GM18499 (cell line): ENCODE results near the gene RCOR2.
A peak's percentile ranks its signal among the peaks of the same experiment; 100 is the strongest.
"Not testable (repeated sequence)": the region's sequence is repeated elsewhere in the genome, so short reads cannot be mapped to it uniquely, and the experiment has no call there.

Experiments used
- ATAC-seq: cut with Tn5 transposase; IDR thresholded peaks from one replicate; pipeline ENCODE4 v1.9.1; 2021; ENCODE audit warnings: moderate number of reproducible peaks; ENCODE audit not compliant: insufficient read depth, unreplicated experiment

RCOR2 gene

DNA sequence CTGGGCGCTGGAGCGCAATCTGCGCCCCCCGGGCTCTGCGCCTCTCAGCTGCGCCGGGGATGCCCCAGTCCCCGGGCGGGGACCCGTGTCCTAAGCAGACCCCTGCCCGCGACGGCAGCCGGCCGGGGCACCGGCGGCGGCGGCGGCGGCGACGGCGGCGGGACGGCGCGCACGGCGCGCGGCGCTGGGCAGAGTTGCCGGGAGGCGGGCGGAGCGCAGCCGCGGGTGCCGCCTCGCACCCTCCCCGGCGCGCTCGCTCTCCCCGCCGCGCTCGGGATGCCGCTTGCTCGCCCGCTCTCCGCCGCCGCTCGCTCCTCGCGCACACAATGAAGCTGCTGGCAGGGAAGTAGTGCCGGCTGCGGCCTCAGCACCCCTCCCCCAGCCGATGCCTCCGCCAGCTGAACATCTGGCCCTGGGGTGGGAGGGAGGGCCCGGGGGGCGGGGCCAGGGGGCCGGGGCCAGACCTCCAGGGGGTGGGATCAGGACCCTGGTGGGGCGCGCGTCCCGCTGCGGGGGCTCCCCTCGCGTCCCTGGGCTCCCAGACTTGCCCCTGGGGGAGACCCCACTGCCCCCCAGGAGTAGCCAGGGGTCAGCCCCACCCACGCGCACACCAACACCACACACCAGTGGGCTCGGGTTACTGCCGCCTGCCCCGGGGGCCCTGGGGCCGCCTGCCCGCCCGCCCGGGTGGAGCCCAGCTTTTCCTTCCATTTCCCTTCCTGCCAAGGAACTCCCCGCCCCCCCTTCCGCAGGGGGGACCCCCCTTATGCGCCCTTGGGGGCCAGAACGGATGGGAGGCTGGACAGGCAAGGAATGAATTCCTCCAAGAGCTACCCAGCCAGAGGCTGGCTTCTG is at the start of gene RCOR2:
RCOR2 (minus strand) TSS at position 328 of the 855 bp plus-strand sequence. CDS start 708 bp downstream, outside the sequence.
- ATAC-seq = no peak

DNA sequence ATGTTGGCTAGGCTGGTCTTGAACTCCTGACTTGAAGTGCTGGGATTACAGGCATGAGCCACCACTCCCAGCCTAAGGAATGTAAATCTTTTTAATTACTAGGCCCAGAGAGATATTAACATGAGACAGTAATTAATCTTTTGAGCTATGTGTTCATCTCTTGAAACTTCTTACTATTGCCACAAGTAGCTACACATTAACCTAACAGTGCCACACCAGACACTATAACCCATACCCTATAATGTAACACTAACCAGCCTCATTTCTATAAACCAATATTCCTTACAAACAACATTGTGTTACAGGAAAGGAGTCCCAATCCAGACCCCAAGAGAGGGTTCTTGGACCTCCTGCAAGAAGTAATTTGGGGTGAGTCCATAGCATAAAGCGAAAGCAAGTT is 49.5 kb upstream of the RCOR2 start:
- no peak for ATAC-seq

DNA sequence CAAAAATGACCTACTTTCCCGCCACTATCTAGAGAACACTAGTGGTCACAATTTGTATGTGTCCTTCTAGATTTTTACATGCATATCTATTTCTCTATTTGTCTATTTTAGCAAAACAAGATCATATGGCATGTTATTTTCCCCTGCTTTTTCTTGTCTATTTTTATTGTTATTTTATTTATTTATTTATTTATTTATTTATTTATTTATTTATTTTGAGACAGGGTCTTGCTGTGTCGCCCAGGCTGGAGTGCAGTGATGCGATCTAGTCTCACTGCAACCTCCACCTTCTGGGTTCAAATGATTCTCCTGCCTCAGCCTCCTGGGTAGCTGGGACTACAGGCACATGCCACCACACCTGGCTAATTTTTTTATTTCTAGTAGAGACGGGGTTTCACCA is 46.9 kb upstream of the RCOR2 start:
- not testable (repeated sequence) for ATAC-seq

GRCh38 chr11:63961608-63962412 is 44.8 kb upstream of the RCOR2 start:
- no peak for ATAC-seq

DNA sequence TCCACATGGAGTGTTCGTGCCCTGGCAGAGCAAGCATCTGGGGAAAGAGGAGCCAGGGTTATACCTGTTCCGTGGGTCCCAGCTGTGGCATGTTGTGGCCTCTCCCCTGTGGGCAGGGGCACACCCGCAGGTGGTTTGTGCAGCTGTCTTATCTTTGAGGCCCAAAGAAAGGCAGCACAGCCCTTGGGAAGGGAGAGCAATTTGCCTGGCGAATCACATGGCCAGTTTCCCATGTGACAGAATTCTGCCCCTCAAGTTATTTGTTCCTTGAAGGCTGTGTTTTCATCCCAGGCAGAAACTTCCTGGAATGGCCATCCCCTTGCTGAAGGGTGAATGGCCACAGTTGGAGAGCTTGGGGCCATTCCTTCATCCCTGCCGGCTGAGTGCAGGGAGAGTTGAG is 41.0 kb upstream of the RCOR2 start:
- no peak for ATAC-seq

- no peak for ATAC-seq
These were observed 35.6 kb upstream of the RCOR2 start for GRCh38 chr11:63952570-63952969.

DNA sequence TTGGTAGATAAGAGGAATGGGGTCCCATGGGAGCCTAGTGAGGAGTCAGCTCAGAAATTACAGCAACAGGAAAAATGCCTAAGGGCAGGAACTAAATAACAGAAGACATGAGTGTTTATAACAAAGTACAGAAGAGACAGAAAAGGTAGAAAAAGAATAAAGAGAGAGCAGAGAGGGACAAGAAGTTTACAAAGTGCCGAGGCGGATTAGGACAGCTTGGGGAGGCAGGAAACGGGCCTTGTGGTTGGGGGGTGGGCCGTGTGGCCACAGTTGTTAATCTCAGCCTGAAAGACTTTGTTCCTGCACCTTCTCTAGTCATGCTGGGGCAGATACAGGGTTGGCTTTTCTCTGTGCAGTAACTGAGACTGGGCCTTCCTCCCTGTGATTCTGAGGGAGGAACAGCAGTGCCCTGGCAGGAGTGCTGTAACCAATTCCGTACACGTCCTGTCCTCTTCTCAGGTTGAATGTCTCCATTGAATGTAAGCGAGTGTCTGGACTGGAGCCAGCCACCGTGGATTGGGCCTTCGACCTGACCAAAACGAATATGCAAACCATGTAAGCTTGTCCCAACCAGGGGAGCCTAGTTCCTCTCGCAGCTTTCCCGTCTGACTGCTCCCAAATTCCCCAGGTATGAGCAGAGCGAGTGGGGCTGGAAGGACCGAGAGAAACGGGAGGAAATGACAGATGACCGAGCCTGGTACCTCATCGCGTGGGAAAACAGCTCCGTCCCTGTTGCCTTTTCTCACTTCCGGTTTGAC is 35.0 kb upstream of the RCOR2 start:
- no peak for ATAC-seq

GRCh38 chr11:63945477-63946163 is 28.7 kb upstream of the RCOR2 start:
- ATAC-seq = no peak

- ATAC-seq = no peak
These were observed 28.0 kb upstream of the RCOR2 start for GRCh38 chr11:63944987-63945386.

DNA sequence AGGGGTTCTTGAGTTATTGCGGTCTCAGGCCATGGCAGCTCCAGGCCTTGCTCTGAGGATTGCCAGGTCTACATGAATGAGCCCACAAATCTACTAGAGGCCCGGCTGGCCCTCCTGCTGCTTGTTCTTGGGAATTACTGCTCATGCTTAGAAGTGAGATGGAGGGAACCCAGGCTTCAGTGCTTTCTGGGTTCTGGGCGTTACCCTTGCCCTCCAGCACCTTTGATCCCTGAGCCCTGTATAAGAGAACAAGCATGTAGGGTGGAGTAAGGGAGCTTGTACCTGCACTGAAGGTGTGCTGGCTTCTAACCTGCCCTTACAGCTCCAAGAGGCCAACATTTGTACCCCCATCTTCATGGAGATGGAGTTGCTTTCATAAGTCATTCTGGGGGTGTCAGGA is 25.8 kb upstream of the RCOR2 start:
- no peak for ATAC-seq

DNA sequence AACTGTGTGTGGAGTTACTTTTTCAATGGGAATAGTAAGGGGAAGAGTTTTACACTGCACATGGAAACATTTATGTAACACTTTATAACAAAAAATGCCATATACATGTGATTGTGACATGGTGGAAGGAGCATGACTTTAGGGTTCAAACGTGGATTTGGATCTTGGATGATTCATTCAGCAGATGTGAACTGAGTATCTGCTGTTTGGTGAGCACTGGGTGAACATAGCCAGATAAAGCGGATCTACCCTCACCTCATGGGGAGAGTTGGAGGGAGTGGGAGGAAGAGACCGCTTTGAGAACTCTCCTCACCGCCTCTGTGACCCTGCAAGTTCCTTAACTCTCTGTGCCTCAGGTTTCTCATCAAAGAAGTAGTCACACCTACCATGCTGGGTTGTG is 24.9 kb upstream of the RCOR2 start:
- ATAC-seq = no peak

DNA sequence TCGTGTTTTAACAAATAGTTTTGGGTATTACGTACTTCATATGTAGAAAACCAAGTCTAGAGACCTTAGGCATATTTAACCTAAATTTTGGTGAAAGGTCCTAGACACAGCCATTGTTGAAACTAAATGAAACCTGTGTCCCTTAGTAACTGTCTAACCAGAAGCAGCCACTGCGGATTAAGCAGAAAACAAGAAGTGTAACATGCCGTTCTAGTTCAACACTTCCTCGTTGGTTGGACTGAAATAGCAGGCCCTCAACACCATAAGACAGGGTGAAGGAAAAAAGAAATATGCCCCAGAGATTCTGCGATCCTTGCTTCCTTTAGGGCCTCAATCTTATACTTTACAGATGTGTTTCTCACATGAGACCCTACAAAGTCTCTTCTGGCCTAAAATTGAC is 23.8 kb upstream of the RCOR2 start:
- ATAC-seq = no peak

GRCh38 chr11:63939397-63939891 is 22.5 kb upstream of the RCOR2 start:
- ATAC-seq = no peak

DNA sequence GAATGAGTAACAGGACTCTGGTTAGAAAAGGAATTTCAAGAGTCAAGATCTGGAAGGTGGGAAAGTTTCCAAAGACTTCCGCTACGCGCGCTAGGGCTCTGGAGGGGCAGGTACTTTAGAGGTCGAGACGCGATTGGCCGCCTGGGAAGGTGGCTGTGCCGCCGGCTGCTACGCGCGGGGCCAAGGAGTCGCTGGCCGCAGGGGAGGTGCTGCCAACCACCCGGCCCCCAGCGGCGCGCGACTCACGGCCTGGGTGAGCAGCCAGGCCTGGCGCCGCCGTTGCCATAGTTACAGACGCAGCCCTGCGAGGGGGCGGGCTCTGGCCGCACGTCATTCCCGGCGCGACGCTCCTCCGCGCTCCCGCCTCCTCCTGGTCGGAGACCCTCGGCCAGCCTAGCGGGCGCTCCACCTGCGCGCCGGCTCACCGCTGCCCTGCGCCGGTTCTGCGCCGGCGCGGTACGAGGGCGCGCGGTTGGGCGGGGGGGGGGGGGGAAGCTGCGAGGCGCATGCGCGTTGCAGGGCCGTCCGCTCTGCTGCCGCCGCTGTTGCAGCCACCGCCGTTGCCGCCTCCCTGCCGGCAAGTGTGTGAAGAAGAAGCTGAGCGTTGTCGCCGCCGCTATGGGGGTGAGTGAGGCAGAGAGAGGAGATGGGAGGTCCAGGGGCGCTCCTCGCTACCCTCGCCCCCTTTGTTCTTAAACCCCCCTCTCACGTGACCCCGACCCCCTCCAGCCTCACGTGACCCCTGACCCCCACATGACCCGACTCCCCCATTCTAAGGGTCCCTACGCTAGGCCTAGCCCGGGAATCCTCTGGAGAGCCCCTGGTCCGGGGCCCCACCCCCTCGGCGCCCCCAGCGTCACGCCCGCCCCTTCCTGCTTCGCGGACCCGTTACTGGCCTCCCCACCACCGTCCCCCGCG is 21.8 kb upstream of the RCOR2 start, which contains the start of gene NAA40:
NAA40 (plus strand) TSS at position 524 of the 918 bp plus-strand sequence; CDS start at position 619, 95 bp downstream.
- peak; percentile 76 for ATAC-seq

DNA sequence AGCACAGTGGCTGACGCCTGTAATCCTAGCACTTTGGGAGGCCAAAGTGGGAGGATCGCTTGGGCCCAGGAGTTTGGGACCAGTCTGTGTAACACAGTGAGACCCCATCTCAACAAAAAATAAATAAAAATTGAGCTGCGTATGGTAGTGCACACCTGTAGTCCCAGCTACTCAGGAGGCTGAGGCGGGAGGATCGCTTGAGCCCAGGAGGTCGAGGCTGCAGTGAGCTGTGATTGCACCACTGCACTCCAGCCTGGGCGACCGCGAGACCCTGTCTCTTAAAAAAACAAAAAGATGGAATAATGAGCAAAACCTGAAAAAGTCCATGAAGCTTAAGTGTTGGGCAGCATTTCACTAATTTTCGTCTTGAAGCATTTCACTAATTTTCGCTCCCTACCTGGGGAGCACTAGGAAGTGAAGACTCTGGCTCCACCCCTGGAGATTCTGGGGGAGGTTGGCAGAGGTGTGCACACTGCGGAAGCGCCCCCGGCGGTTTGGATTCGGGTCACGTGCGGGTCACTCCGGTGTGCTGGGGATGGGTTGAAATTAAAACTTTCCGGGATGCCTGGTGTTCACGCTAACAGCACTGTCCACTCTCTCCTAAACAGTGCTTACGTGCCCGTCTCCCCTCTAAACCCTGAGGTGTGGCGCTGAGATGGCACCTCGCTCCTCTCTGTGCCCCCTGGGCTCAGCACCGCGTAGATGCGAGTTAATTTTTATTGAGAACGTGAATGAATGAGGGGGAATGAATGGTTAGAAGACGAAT is 20.9 kb upstream of the RCOR2 start:
- ATAC-seq = no peak

DNA sequence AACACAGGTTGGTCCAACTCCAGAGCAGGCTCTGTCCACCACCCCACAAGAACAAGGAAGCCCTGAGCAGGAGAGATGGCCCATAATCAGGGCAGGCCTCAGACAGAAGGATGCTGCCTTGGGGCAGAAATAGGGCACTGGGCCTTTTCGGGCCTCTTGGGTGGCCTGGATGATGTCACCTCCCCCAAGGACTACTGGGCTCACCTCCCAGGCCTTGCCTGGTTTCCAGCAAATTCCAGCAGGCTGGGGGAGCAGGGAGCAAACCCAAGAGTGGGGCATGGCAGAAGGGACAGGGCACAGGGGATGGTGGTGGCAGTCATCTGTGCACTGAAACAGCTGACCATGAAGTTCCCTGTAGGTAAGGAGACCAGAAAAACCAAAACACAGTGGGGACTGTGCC is 16.5 kb upstream of the RCOR2 start:
- no peak for ATAC-seq

DNA sequence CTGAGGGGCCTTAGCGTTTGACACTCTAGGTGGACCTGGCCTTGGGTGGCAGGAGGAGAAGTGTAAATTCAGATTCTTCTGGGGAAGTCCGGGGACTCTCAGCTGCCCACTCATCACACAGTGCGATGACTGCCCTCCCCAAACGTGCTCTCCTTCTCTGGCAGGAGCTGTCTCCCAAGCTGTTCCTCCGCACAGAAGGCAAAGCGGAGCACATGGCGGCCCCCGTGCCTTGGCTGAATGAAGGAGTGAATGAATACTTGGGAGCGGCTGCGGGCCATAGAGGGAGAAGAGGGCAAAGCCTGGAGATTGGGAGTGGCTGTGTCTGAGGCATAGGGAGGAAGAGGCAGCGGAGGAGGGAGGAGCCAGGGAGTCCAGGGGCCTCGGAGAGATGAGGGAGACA is 14.9 kb upstream of the RCOR2 start:
- no peak for ATAC-seq

GRCh38 chr11:63931045-63931444 is 14.1 kb upstream of the RCOR2 start:
- no peak for ATAC-seq
